Measurements from ENCODE around the gene FARP1.
A peak's percentile ranks its signal among the peaks of the same experiment; 100 is the strongest.

FARP1 gene

DNA sequence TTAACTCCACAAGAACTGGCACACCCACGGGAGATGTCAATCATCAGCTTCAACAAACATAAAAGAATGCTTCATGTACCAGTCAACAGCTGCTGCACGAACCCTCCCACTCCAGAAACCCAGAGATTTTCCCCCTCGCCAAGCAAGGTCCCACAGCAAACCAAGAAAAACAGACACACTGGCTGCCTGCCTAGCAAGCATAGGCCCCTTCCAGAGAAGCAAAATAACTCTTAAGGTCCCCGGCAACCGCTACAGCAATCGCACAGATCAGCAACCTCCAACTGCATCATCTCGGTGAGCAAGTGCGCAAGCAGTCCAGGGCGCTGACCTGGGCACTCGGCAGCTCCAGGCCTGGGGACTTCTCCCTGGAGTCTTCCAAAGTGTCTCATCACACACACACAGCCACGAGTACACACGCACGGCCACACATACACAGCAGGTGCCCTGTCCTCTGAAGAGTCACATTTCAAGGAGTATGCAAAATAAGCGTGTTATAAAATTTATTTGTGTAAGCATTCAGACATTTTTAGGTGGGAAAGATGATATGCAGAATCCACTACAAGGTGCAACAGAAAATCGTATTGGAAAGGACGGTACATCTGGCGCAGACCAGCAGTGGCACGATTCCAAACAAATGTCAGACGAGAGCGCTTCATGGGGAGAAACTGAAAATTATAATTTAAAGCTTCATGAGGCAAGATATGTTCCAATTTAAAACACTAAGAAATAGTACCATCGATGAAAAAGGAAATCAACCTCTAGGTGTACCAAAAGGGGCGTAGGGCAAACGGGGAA is 309.0 kb downstream of the FARP1 start:
- DNase-seq (ENCODE audit: low read depth), result peak; percentile 39
- no peak overlapping the region for H3K4me3 ChIP-seq (ENCODE audit: control insufficient read depth, low read depth, low read length)
- TF ChIP-seq, protein P1, sequence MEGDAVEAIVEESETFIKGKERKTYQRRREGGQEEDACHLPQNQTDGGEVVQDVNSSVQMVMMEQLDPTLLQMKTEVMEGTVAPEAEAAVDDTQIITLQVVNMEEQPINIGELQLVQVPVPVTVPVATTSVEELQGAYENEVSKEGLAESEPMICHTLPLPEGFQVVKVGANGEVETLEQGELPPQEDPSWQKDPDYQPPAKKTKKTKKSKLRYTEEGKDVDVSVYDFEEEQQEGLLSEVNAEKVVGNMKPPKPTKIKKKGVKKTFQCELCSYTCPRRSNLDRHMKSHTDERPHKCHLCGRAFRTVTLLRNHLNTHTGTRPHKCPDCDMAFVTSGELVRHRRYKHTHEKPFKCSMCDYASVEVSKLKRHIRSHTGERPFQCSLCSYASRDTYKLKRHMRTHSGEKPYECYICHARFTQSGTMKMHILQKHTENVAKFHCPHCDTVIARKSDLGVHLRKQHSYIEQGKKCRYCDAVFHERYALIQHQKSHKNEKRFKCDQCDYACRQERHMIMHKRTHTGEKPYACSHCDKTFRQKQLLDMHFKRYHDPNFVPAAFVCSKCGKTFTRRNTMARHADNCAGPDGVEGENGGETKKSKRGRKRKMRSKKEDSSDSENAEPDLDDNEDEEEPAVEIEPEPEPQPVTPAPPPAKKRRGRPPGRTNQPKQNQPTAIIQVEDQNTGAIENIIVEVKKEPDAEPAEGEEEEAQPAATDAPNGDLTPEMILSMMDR (conservative IDR thresholded peaks at IDR 0.05; ENCODE audit: control insufficient read depth, insufficient read depth, low read depth, low read length), result no peak

DNA sequence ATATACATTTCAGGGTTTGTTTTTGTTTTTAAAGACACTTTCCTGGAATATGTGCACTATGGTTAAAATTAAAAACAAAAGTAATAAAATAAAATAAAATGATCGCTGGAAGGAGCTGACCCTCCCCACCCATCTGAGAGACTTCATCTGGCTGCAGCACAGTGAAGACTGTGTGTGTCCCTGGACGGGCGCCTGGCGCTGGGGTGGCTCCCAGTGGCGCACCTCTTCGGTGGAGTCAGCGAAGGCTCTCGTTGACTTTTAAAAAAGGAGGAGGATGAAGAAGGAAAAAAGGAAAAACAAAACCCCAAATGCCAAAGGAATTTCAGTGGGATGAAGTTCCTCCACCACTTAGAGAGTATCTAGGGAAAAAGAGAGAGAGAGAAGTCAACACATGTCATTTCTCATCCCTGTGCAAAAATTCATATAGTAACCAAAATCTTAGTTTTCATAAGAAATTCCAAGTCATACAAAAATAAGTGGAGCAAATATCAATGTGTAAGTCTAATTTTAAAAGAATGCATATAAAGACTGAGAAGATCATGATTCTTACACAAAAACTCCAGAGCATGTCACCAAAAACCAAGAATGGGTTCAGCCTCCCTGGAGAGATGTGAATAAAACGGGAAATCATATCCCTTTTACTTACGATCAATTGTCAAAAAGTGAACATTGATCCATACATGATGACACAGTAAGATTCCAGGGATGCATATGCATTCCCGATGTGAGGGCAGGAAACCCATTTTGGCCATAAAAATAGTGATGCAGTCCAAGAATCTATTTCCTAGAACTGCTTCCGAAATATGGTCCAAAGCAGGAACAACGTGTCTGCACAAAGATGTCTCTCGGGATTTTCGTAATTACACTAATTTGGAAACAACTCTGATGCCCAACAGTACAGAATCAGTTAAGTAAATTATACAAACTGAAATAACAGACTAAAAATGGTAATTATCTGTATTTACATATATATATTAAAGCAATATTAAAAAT is 310.3 kb downstream of the FARP1 start:
- TF ChIP-seq, protein P1 (conservative IDR thresholded peaks at IDR 0.05; ENCODE audit: control insufficient read depth, insufficient read depth, low read depth, low read length), result no peak
- H3K4me3 ChIP-seq (ENCODE audit: control insufficient read depth, low read depth, low read length), result no peak overlapping the region
- peak; percentile 28 for DNase-seq (ENCODE audit: low read depth)

DNA sequence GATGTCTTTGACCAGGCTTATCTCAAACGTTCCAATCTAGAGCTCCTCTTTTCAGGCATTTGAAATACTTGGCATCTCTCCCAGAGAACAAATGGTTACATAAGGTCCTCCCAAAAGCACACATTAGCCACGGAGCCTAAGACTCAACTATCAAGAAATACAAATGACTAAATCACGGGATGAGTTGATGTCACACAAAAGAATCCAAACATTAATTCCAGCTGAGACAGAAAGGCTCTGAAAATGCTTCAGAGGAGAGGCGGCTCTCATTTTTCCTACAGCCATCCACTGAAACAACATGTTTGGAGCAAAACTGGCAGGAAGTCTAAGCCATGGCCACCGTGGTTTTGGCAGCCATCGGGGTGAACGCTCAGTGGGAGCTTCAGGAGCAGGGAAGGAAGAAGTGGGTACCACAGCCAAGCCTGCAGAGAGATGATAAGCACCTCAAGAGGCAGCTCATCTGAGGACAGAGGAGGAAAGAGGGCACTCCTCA is 311.5 kb downstream of the FARP1 start:
- DNase-seq (ENCODE audit: low read depth), result peak; percentile 94
- TF ChIP-seq, protein P1 (conservative IDR thresholded peaks at IDR 0.05; ENCODE audit: control insufficient read depth, insufficient read depth, low read depth, low read length), result no peak
- H3K4me3 ChIP-seq (ENCODE audit: control insufficient read depth, low read depth, low read length), result no peak overlapping the region

DNA sequence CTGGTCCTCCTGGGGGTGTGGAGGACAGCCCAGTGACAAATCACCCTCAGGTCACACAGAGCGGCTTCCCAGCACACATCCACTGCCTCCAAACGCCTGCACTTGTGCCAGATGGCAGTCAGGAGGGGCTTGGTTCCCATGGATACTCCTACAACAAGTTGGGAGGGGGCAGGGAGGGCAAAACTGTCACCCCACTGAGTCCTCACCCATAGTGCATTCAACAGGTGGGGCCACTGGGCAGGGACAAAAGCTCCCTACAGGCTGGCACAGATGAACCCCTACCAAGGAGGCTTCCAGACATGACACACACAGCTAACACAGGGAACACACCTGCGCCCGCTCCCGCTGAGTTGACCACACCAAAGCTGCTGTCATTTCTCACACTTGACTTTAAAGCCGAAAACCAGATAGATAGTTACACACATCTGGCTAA is 313.5 kb downstream of the FARP1 start:
- H3K4me3 ChIP-seq (ENCODE audit: control insufficient read depth, low read depth, low read length), result no peak overlapping the region
- TF ChIP-seq, protein P1 (conservative IDR thresholded peaks at IDR 0.05; ENCODE audit: control insufficient read depth, insufficient read depth, low read depth, low read length), result no peak
- no peak for DNase-seq (ENCODE audit: low read depth)

DNA sequence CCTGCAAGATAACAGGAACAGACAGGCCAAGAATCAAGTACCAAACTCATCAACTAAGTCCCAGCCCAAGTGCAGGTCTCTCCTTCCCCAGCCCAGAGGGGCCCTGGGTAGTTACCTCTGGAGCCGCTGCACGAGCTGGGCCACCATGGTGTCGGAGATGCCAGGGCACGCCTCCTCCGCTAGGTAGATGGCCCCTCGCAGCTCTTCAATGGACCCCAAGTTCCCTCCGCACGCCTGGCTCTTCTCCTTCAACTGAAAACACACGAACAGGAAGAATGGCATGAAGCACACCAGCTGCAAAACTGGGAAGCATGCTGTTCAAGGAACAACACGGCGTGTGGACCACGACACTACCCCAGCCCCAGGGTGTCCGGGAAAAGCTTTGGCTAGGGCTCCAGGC is 314.2 kb downstream of the FARP1 start:
- H3K4me3 ChIP-seq (ENCODE audit: control insufficient read depth, low read depth, low read length), result no peak overlapping the region
- no peak for DNase-seq (ENCODE audit: low read depth)
- TF ChIP-seq, protein P1 (conservative IDR thresholded peaks at IDR 0.05; ENCODE audit: control insufficient read depth, insufficient read depth, low read depth, low read length), result no peak

DNA sequence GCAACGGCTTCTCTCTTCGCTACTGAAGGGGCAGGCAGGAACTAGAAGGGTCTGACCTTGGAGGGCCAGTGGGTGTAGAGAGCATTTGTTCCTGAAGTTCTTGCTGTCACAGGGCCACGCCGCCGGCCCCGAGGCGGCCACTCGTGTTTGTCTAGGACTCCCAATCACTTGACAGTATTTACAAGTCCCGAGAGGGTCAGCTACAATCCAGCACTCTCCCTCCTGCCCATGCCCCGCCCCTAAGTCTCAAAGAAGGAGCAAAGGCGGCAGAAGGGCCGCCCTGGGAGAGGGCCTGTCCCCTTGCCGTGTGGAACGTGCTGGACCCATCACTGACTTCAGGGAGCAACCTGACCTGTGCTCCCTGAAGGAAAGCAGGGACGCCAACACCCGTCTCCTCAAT is 315.5 kb downstream of the FARP1 start:
- DNase-seq (ENCODE audit: low read depth), result no peak
- TF ChIP-seq, protein P1 (conservative IDR thresholded peaks at IDR 0.05; ENCODE audit: control insufficient read depth, insufficient read depth, low read depth, low read length), result no peak
- no peak overlapping the region for H3K4me3 ChIP-seq (ENCODE audit: control insufficient read depth, low read depth, low read length)
